ENCODE data around the gene LRRIQ4. TPM values are rescaled to one million over a fixed set of nuclear protein-coding genes. Genes with fewer than 3 reads are reported as not detected.

Gene LRRIQ4
- total RNA-seq, 4 donors from 2014 or later = 0.13 TPM; not detected in 3

DNA sequence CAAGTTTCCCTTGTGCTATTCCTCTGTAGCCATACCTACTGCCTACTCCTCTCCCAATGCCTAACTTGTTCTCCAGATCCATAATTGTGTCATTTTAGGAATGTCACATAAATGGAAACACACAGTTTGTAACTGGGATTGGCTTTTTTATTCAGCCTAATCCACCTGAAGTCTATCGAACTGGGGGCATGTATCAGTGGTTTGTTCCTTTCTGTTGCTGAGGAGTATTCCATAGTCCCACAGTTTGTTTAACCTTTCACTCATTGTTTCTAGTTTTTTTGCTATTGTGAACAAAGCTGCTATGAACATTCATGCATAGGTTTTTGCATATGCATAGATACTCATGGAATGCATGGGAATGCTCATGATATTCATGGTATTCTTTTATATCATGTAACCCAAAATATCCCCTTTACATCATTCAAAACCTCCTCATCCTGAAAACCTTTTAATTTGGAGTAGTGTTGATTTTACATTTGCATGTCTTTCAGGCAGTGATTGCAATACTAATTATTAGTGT is 25.9 kb downstream of the LRRIQ4 start:
- no peak overlapping the region for H3K27ac ChIP-seq
- no peak for TF ChIP-seq POLR2A (IDR thresholded peaks at IDR 0.05)
- TF ChIP-seq, protein P1, sequence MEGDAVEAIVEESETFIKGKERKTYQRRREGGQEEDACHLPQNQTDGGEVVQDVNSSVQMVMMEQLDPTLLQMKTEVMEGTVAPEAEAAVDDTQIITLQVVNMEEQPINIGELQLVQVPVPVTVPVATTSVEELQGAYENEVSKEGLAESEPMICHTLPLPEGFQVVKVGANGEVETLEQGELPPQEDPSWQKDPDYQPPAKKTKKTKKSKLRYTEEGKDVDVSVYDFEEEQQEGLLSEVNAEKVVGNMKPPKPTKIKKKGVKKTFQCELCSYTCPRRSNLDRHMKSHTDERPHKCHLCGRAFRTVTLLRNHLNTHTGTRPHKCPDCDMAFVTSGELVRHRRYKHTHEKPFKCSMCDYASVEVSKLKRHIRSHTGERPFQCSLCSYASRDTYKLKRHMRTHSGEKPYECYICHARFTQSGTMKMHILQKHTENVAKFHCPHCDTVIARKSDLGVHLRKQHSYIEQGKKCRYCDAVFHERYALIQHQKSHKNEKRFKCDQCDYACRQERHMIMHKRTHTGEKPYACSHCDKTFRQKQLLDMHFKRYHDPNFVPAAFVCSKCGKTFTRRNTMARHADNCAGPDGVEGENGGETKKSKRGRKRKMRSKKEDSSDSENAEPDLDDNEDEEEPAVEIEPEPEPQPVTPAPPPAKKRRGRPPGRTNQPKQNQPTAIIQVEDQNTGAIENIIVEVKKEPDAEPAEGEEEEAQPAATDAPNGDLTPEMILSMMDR (IDR thresholded peaks at IDR 0.05 in 4 of 5, conservative IDR thresholded peaks at IDR 0.05 in 1 of 5) = no peak
- intact Hi-C loops (cut with DNase I; ENCODE audit: low total_unique reads) (no loop called here), in situ Hi-C loops (cut with MboI; ENCODE audit: low sequenced_read_pairs in 4 of 4) (no loop called here)
- H3K27me3 ChIP-seq = peaks cover 0 to 3% (median 0%) of the 10 kb centered on the region in 3 donors
- no peak overlapping the region for H3K4me3 ChIP-seq
- ATAC-seq = no peak
- H3K4me1 ChIP-seq = no peaks in the 10 kb centered on the region
- no peaks in the 10 kb centered on the region for H3K9me3 ChIP-seq
- H3K36me3 ChIP-seq = no peaks in the 10 kb centered on the region
- no peak for DNase-seq

DNA sequence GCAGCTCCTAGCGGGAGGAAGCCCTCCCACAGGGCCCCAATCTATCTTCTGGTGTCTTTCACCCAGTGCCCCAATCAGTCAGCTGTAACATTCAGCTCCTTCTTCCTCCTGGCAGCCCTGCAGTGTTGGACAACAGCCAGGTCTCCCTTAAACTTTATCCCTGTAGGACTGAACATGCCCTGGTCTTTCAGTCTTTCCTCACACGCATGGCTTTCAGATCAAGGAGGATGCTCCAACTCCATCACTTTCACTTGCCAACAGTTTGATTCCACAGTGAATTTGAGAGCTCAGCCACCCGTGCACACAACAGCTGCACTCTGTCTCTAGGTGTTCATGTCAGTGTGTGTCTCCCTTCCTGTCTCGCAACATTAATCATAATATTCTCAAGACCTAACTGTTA is 28.5 kb downstream of the LRRIQ4 start:
- DNase-seq = no peak
- H3K4me1 ChIP-seq = no peaks in the 10 kb centered on the region
- intact Hi-C loops (cut with DNase I; ENCODE audit: low total_unique reads) = no loop called here
- TF ChIP-seq, protein P1 (IDR thresholded peaks at IDR 0.05 in 4 of 5, conservative IDR thresholded peaks at IDR 0.05 in 1 of 5) = no peak
- no peak for TF ChIP-seq POLR2A (IDR thresholded peaks at IDR 0.05)
- no peak overlapping the region for H3K4me3 ChIP-seq
- in situ Hi-C loops (cut with MboI; ENCODE audit: low sequenced_read_pairs in 4 of 4) = no loop called here
- no peak for ATAC-seq
- H3K27ac ChIP-seq = no peak overlapping the region
- H3K36me3 ChIP-seq = no peaks in the 10 kb centered on the region
- peaks cover 0 to 3% (median 0%) of the 10 kb centered on the region in 3 donors for H3K27me3 ChIP-seq
- no peaks in the 10 kb centered on the region for H3K9me3 ChIP-seq

DNA sequence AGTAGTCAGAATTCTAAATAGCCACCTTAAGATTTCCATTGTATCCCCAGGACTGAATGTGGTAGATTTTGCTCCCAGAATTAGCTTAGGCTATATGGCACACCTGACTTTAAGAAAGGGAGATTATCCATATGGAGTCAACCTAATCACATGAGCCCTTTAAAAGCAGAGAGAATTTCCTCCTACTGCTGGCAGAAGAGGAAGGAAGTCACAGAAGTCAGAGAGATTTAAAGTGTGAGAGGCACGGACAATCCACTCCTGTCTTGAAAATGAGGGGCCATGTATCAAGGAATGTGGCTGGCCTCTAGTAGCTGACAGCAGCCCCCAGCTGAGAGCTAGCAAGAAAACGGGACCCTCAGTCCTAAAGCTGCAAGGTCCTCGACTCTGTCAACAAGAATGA is 30.3 kb downstream of the LRRIQ4 start:
- no peak for DNase-seq
- no peaks in the 10 kb centered on the region for H3K4me1 ChIP-seq
- H3K27me3 ChIP-seq = peaks cover 0 to 3% (median 0%) of the 10 kb centered on the region in 3 donors
- intact Hi-C loops (cut with DNase I; ENCODE audit: low total_unique reads) = no loop called here
- TF ChIP-seq, protein P1 (IDR thresholded peaks at IDR 0.05 in 4 of 5, conservative IDR thresholded peaks at IDR 0.05 in 1 of 5) = no peak
- no peak for TF ChIP-seq POLR2A (IDR thresholded peaks at IDR 0.05)
- H3K27ac ChIP-seq = no peak overlapping the region
- no peaks in the 10 kb centered on the region for H3K9me3 ChIP-seq
- no peaks in the 10 kb centered on the region for H3K36me3 ChIP-seq
- in situ Hi-C loops (cut with MboI; ENCODE audit: low sequenced_read_pairs in 4 of 4) = no loop called here
- H3K4me3 ChIP-seq = no peak overlapping the region
- ATAC-seq = no peak

DNA sequence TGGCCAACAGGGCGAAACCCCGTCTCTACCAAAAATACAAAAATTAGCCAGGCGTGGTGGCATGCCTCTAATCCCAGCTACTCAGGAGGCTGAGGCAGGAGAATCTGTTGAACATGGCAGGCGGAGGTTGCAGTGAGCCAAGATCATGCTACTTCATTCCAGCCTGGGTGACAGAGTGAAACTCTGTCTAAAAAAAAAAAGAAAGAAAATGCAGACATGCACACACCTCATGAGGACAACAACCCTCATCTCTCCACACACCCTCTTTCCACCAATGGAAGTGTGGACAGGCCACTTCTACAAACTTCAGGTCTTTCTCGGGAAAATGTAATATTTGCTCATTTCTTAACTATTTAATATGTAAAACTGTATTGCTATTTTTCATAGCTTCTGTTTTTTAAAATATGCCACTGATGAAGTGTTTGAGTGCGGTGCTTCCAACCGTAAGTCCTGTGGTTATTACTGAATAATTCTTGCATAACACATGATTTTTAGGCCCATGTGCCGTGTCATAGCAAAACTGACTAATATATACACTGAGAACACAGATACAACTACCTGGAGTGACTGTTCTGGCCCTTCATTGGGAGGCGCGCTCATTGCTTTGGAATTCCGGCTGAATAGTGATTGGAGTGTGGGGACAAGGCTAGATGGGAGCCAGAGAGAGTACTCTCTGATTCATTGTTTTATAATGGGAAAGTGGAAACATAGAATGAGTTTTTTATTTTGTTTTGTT is 34.0 kb downstream of the LRRIQ4 start:
- no peak overlapping the region for H3K4me3 ChIP-seq
- intact Hi-C loops (cut with DNase I; ENCODE audit: low total_unique reads) = no loop called here
- ATAC-seq (no peak), DNase-seq (no peak)
- peaks cover 0 to 3% (median 0%) of the 10 kb centered on the region in 3 donors for H3K27me3 ChIP-seq
- H3K9me3 ChIP-seq = no peaks in the 10 kb centered on the region
- no peaks in the 10 kb centered on the region for H3K4me1 ChIP-seq
- no peak overlapping the region for H3K27ac ChIP-seq
- TF ChIP-seq POLR2A (IDR thresholded peaks at IDR 0.05) = no peak
- TF ChIP-seq, protein P1 (IDR thresholded peaks at IDR 0.05 in 4 of 5, conservative IDR thresholded peaks at IDR 0.05 in 1 of 5) = no peak
- in situ Hi-C loops (cut with MboI; ENCODE audit: low sequenced_read_pairs in 4 of 4) = no loop called here
- no peaks in the 10 kb centered on the region for H3K36me3 ChIP-seq
